Measurements from ENCODE around the gene SKP1. TPM values are rescaled to one million over a fixed set of nuclear protein-coding genes. Genes with fewer than 3 reads are reported as not detected.

The SKP1 gene
- total RNA-seq, 3 donors from 2014 or later (not counting 1 experiment from before 2014, with no cell fraction given): 301 to 338 (median 315) TPM

GRCh38 chr5:134148316-134148715, 28.4 kb downstream of the SKP1 start:
- intact Hi-C loops (cut with micrococcal nuclease): no loop called here
- Mint-ChIP-seq H3K36me3 (no peaks in the 10 kb centered on the region), H3K27ac (peak overlapping the region; percentile 47 to 79), H3K27me3 (ENCODE audit: low read depth in 2 of 2) (no peaks in the 10 kb centered on the region), H3K4me1 (peaks cover 16 to 39% of the 10 kb centered on the region in 2 donors), H3K9me3 (no peaks in the 10 kb centered on the region), H3K4me3 (no peak overlapping the region)
- peak in 1 of 2 donors; percentile 44 for DNase-seq
- 83% methylated on average over 1 of the region's 2 CpGs for WGBS (ENCODE audit: insufficient coverage)
- peaks cover 72% of the 10 kb centered on the region for H3K36me3 ChIP-seq (ENCODE audit: control insufficient read depth, insufficient read depth, low read length)
- TF ChIP-seq CTCF (IDR thresholded peaks at IDR 0.05): no peak
- no peaks in the 10 kb centered on the region for H3K9me3 ChIP-seq (ENCODE audit: control insufficient read depth, insufficient read depth, low read length)
- no peak overlapping the region for H3K4me3 ChIP-seq (ENCODE audit: low read length)
- H3K27me3 ChIP-seq (ENCODE audit: control insufficient read depth, insufficient read depth, low read length): no peaks in the 10 kb centered on the region
- no peak for ATAC-seq
- peaks cover 13% of the 10 kb centered on the region for H3K4me1 ChIP-seq (ENCODE audit: control insufficient read depth, insufficient read depth, low read length)
- no peak overlapping the region for H3K27ac ChIP-seq (ENCODE audit: low read length)

DNA sequence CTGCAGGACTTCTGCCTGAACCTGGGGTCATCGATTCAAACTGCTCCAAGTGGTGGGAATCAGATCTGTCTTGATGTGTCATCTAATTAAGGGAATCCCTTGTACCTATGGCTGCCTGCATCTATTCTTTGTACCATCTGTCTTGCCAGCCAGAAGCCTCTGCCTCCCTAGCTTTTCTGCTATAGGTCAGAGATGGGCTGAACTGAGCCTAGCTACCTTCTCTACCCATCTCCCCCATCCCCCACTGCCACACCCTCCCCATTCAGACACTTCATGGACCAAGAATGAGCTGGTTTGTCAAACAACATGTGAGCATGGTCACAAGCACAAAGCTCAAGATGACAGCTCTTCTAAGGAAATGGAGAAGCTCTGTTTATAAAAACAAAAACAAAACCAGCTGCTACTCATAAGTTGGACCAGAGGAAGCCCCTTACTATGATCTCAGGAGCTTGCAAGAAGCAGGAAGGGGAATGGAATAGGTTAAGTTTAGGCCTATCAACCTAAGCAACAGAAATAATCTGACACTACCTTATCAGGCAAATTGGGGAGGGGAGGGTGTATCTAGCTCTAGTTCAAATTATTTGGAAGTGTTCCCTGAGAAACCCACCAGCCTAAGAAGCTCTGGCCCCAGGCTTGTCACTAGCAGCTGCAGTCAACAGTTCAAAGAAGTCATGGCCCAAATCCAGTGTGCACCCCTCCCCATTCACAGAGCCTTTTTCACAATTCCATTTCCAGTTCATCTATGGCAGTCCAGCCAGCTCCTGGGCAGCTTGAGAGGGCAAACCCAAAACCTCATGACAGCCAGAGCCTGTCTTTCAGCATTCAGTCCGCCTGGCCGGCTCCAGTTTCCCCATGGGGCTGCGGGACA, 29.9 kb downstream of the SKP1 start:
- Mint-ChIP-seq H3K27ac (peak overlapping the region; percentile 79 to 89), H3K4me1 (peaks cover 16 to 31% of the 10 kb centered on the region in 2 donors), H3K27me3 (ENCODE audit: low read depth in 2 of 2) (no peaks in the 10 kb centered on the region), H3K36me3 (no peaks in the 10 kb centered on the region), H3K9me3 (no peaks in the 10 kb centered on the region), H3K4me3 (no peak overlapping the region)
- no peak for ATAC-seq
- no peaks in the 10 kb centered on the region for H3K27me3 ChIP-seq (ENCODE audit: control insufficient read depth, insufficient read depth, low read length)
- 96% methylated on average over 4 of the region's 4 CpGs for WGBS (ENCODE audit: insufficient coverage)
- no peaks in the 10 kb centered on the region for H3K9me3 ChIP-seq (ENCODE audit: control insufficient read depth, insufficient read depth, low read length)
- H3K4me1 ChIP-seq (ENCODE audit: control insufficient read depth, insufficient read depth, low read length): peaks cover 13% of the 10 kb centered on the region
- H3K36me3 ChIP-seq (ENCODE audit: control insufficient read depth, insufficient read depth, low read length): peaks cover 73% of the 10 kb centered on the region
- no peak overlapping the region for H3K4me3 ChIP-seq (ENCODE audit: low read length)
- intact Hi-C loops (cut with micrococcal nuclease): loop anchor here (1.0 kb wide), 2 partner anchors 45 to 108 kb away; no protein-coding TSS in a partner anchor
- H3K27ac ChIP-seq (ENCODE audit: low read length): no peak overlapping the region
- no peak for TF ChIP-seq CTCF (IDR thresholded peaks at IDR 0.05)
- peak in 1 of 2 donors; percentile 37 for DNase-seq

DNA sequence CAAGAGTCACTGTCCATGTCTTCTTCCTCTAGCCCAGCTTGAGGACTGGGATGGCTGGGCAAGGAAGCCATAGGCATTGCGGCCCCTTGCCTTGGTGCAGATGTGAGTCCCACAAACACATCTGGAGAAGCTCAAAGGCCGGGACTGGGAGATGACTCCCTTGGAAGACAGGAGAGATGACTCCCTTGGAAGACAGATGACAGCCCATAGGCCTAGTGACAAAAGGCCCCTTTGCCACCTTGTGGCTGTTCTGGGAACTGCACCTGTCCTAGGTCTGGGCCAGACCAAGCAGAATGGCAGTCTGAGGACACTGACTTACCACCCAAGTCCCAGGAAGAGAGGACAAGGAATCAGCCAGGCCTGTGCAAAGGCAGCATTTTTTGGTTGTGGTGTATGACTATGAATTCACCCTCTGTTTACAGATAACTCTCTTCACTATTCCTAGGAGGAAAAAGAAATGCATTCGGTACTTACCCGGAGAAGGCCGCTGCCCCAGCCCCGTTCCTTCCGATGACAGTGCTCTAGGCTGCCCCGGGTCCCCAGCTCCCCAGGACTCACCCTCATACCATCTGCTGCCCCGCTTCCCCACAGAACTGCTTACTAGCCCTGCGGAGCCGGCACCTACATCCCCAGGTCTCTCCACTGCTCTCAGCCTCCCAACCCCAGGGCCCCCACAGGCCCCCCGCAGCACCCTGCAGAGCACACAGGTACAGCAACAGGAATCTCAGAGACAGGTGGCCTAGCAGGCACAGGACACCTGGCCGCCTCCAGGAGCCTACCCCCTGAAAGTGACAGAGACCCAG, 30.8 kb downstream of the SKP1 start:
- intact Hi-C loops (cut with micrococcal nuclease): loop anchor here (1.0 kb wide), 2 partner anchors 44 to 107 kb away; no protein-coding TSS in a partner anchor
- Histone ChIP-seq H3K27ac (ENCODE audit: low read length) (peak overlapping the region; percentile 22), H3K36me3 (ENCODE audit: control insufficient read depth, insufficient read depth, low read length) (peaks cover 73% of the 10 kb centered on the region), H3K27me3 (ENCODE audit: control insufficient read depth, insufficient read depth, low read length) (no peaks in the 10 kb centered on the region), H3K4me3 (ENCODE audit: low read length) (no peak overlapping the region), H3K9me3 (ENCODE audit: control insufficient read depth, insufficient read depth, low read length) (no peaks in the 10 kb centered on the region), H3K4me1 (ENCODE audit: control insufficient read depth, insufficient read depth, low read length) (peaks cover 18% of the 10 kb centered on the region)
- TF ChIP-seq CTCF (IDR thresholded peaks at IDR 0.05): peak; percentile 88
- Mint-ChIP-seq H3K27me3 (ENCODE audit: low read depth in 2 of 2) (no peaks in the 10 kb centered on the region), H3K27ac (peak overlapping the region; percentile 79 to 89), H3K36me3 (no peaks in the 10 kb centered on the region), H3K4me3 (peak overlapping the region; percentile 4), H3K4me1 (peaks cover 25 to 40% of the 10 kb centered on the region in 2 donors), H3K9me3 (no peaks in the 10 kb centered on the region)
- DNase-seq (peak; percentile 81 to 90), ATAC-seq (peak; percentile 76 to 88 (median 80))
- 87% methylated on average over 13 of the region's 13 CpGs for WGBS (ENCODE audit: insufficient coverage)

Data from natural killer cell (primary cell).